ENCODE data around the gene SH3RF1. TPM values are rescaled to one million over a fixed set of nuclear protein-coding genes. Genes with fewer than 3 reads are reported as not detected.

Gene SH3RF1
- total and polyA plus RNA-seq, 2 experiments from 2014 or later = 7.8 to 12.4 TPM

GRCh38 chr4:169136330-169136729, 134.4 kb downstream of the SH3RF1 start (continued):
- no peak for TF ChIP-seq CTCF (conservative IDR thresholded peaks at IDR 0.05; ENCODE audit: low read depth in 2 of 2)
- TF ChIP-seq POLR2AphosphoS5 (IDR thresholded peaks at IDR 0.05; ENCODE audit: low read depth) = no peak
- TF ChIP-seq ZNF114 (CRISPR knock-in tag; IDR thresholded peaks at IDR 0.05) = no peak
- no peak for TF ChIP-seq EZH2phosphoT487 (IDR thresholded peaks at IDR 0.05; ENCODE audit: unreplicated experiment)
- no peak for TF ChIP-seq ETS1 (IDR thresholded peaks at IDR 0.05)
- no peak for TF ChIP-seq NANOG (IDR thresholded peaks at IDR 0.05; ENCODE audit: borderline replicate concordance)
- no peak for TF ChIP-seq CREB1 (CRISPR knock-in tag; IDR thresholded peaks at IDR 0.05; ENCODE audit: low read depth)
- no peak for TF ChIP-seq EZH2 (IDR thresholded peaks at IDR 0.05; ENCODE audit: low read depth, unreplicated experiment)
- no peak for TF ChIP-seq JUNB (IDR thresholded peaks at IDR 0.05; ENCODE audit: unreplicated experiment)
- no peak for TF ChIP-seq ZNF331 (CRISPR knock-in tag; IDR thresholded peaks at IDR 0.05; ENCODE audit: low read depth)
- no peak for TF ChIP-seq REST (IDR thresholded peaks at IDR 0.05; ENCODE audit: unreplicated experiment)

GRCh38 chr4:169135776-169136175, 135.0 kb downstream of the SH3RF1 start:
- no peaks in the 10 kb centered on the region for H3K9me3 Mint-ChIP-seq

More at GRCh38 chr4:169135776-169136175, 135.0 kb downstream of the SH3RF1 start:
- Histone ChIP-seq H3K79me2 (replicated peaks; ENCODE audit: insufficient read depth) (no peaks in the 10 kb centered on the region), H3K4me2 (no peak overlapping the region), H3K4me3 (no peak overlapping the region), H3K27ac (ENCODE audit: low read depth) (0 out of 2 replicates have a peak overlapping the region, but pooled peaks have one; percentile 60), H3K4me1 (ENCODE audit: insufficient read depth) (no peaks in the 10 kb centered on the region), H3K9me2 (ENCODE audit: insufficient read depth) (no peaks in the 10 kb centered on the region), H3K27me3 (ENCODE audit: insufficient read depth) (no peaks in the 10 kb centered on the region), H3K36me3 (ENCODE audit: insufficient read depth) (no peaks in the 10 kb centered on the region), H2AFZ (no peak overlapping the region), H4K20me1 (replicated peaks; ENCODE audit: insufficient read depth) (no peaks in the 10 kb centered on the region), H3F3A (replicated peaks; ENCODE audit: low read depth) (no peaks in the 10 kb centered on the region)
- TF ChIP-seq JUNB (IDR thresholded peaks at IDR 0.05; ENCODE audit: unreplicated experiment) (no peak), EZH2 (IDR thresholded peaks at IDR 0.05; ENCODE audit: low read depth, unreplicated experiment) (no peak), CREB1 (CRISPR knock-in tag; IDR thresholded peaks at IDR 0.05; ENCODE audit: low read depth) (no peak), POLR2AphosphoS5 (IDR thresholded peaks at IDR 0.05; ENCODE audit: low read depth) (no peak), CTCF (conservative IDR thresholded peaks at IDR 0.05; ENCODE audit: low read depth in 2 of 2) (no peak), NANOG (IDR thresholded peaks at IDR 0.05; ENCODE audit: borderline replicate concordance) (no peak), ZNF114 (CRISPR knock-in tag; IDR thresholded peaks at IDR 0.05) (no peak), STAT1 (IDR thresholded peaks at IDR 0.05; ENCODE audit: unreplicated experiment) (no peak), ZNF331 (CRISPR knock-in tag; IDR thresholded peaks at IDR 0.05; ENCODE audit: low read depth) (no peak), EZH2phosphoT487 (IDR thresholded peaks at IDR 0.05; ENCODE audit: unreplicated experiment) (no peak)
- H3K4me1 Mint-ChIP-seq = peaks cover 2% of the 10 kb centered on the region; the same call in 2 of the 3 replicates
- DNase-seq (ENCODE audit: low spot score) = no peak
- H3K27ac Mint-ChIP-seq = no peak overlapping the region
- no peak overlapping the region for H3K4me3 Mint-ChIP-seq
- peaks cover 31% of the 10 kb centered on the region for H3K36me3 Mint-ChIP-seq (ENCODE audit: low read depth)
- peaks cover 1% of the 10 kb centered on the region for H3K27me3 Mint-ChIP-seq (ENCODE audit: insufficient read depth, low read depth, poor library complexity)
- no peak for ATAC-seq

Measured in GM23338 (cell line).